HEK293 (cell line): ENCODE measurements around the gene PIM1.
A peak's percentile ranks its signal among the peaks of the same experiment; 100 is the strongest.

Experiments used
- CTCF ChIA-PET: fragments of 350-600 bp; formaldehyde crosslinking; extraction: SDS; loops from one replicate; lab custom pipeline; 2021; ENCODE audit warnings: antibody characterized with exemption; lab: Yijun Ruan, JAX
- POLR2A ChIA-PET: fragments of 300-600 bp; formaldehyde crosslinking; extraction: SDS; loops from one replicate; lab custom pipeline; 2020; ENCODE audit warnings: antibody characterized with exemption, inconsistent platforms; lab: Yijun Ruan, JAX
- H3K27ac ChIP-seq: fragments of 200-500 bp; sonication (Bioruptor generic); 2 replicates; pipeline ENCODE4 v1.5.1; 2014; ENCODE audit warnings: low read depth, low read length, control low read depth, inconsistent platforms; ENCODE audit errors: extremely low read depth
- H3K36me3 ChIP-seq, 2 experiments: fragments of 200-500 bp in 1 of 2; sonication (Bioruptor generic) in 1 of 2; 1 replicate in 1 of 2; 2 replicates in 1 of 2; pipeline ENCODE4 v1.5.1; 2014 to 2017; ENCODE audit warnings: inconsistent platforms in 2 of 2, low read length in 2 of 2; ENCODE audit not compliant: control insufficient read depth in 2 of 2, insufficient read depth in 1 of 2
- H3K4me1 ChIP-seq: fragments of 200-500 bp; sonication (Bioruptor generic); 2 replicates; pipeline ENCODE4 v1.5.1; 2014; ENCODE audit warnings: mild to moderate bottlenecking, low read length, inconsistent platforms; ENCODE audit not compliant: control insufficient read depth, insufficient read depth
- H3K4me3 ChIP-seq: 2 replicates; pipeline ENCODE4 v1.5.1; 2011; ENCODE audit warnings: low read depth, mild to moderate bottlenecking, control low read depth, low read length, moderate library complexity
- H3K9me3 ChIP-seq: fragments of 200-500 bp; sonication (Bioruptor generic); 2 replicates; pipeline ENCODE4 v1.5.1; 2014; ENCODE audit warnings: low read depth, low read length, inconsistent platforms; ENCODE audit not compliant: control insufficient read depth, insufficient read depth
- CTCF ChIP-seq: fragments of 450-650 bp; formaldehyde crosslinking; IDR thresholded peaks from 2 replicates; pipeline ENCODE4 v1.5.1; 2016; ENCODE audit warnings: missing biosample characterization, missing genetic modification characterization
- EGR2 ChIP-seq: fragments of 450-650 bp; formaldehyde crosslinking; IDR thresholded peaks from 2 replicates; pipeline ENCODE4 v1.5.1; 2016; ENCODE audit warnings: low read depth, missing biosample characterization, missing genetic modification characterization
- GLIS2 ChIP-seq: fragments of 450-650 bp; formaldehyde crosslinking; IDR thresholded peaks from 2 replicates; pipeline ENCODE4 v1.5.1; 2016; ENCODE audit warnings: missing biosample characterization, missing genetic modification characterization
- HOXA7 ChIP-seq: sonication (generic); formaldehyde crosslinking; IDR thresholded peaks from 2 replicates; pipeline ENCODE4 v1.8.1; 2022; ENCODE audit warnings: missing genetic modification reagents, borderline replicate concordance
- HOXD13 ChIP-seq: sonication (generic); formaldehyde crosslinking; IDR thresholded peaks from 2 replicates; pipeline ENCODE4 v1.8.0; 2022; ENCODE audit warnings: missing genetic modification reagents, borderline replicate concordance
- IKZF3 ChIP-seq: fragments of 450-650 bp; IDR thresholded peaks from 2 replicates; pipeline ENCODE4 v1.5.0; 2018; ENCODE audit warnings: missing biosample characterization, mild to moderate bottlenecking, missing genetic modification characterization, moderate library complexity
- KLF9 ChIP-seq: fragments of 450-650 bp; formaldehyde crosslinking; IDR thresholded peaks from 2 replicates; pipeline ENCODE4 v1.5.1; 2016; ENCODE audit warnings: missing biosample characterization, missing genetic modification characterization, low read depth
- MYNN ChIP-seq: fragments of 450-650 bp; formaldehyde crosslinking; IDR thresholded peaks from 2 replicates; pipeline ENCODE4 v1.5.1; 2016; ENCODE audit warnings: missing biosample characterization, missing genetic modification characterization, borderline replicate concordance
- PRDM1 ChIP-seq: fragments of 450-650 bp; formaldehyde crosslinking; IDR thresholded peaks from 2 replicates; pipeline ENCODE4; 2016; ENCODE audit warnings: missing biosample characterization, missing genetic modification characterization
- TRIM28 ChIP-seq: IDR thresholded peaks from 2 replicates; pipeline ENCODE4 v1.6.1; 2011; ENCODE audit warnings: low read length, control low read depth, borderline replicate concordance
- ZBTB20 ChIP-seq: fragments of 450-650 bp; formaldehyde crosslinking; IDR thresholded peaks from 2 replicates; pipeline ENCODE4 v1.5.1; 2016; ENCODE audit warnings: missing biosample characterization, missing genetic modification characterization
- ZFP69B ChIP-seq: fragments of 450-650 bp; formaldehyde crosslinking; IDR thresholded peaks from 2 replicates; pipeline ENCODE4 v1.5.1; 2016; ENCODE audit warnings: missing biosample characterization, missing genetic modification characterization
- ZNF114 ChIP-seq: fragments of 450-650 bp; formaldehyde crosslinking; IDR thresholded peaks from 2 replicates; pipeline ENCODE4 v1.5.0; 2017; ENCODE audit warnings: missing biosample characterization, missing genetic modification characterization
- ZNF121 ChIP-seq: fragments of 450-650 bp; formaldehyde crosslinking; IDR thresholded peaks from 2 replicates; pipeline ENCODE4 v1.5.1; 2016; ENCODE audit warnings: missing biosample characterization, missing genetic modification characterization
- ZNF148 ChIP-seq: fragments of 450-650 bp; formaldehyde crosslinking; IDR thresholded peaks from 2 replicates; pipeline ENCODE4 v1.5.0; 2017; ENCODE audit warnings: missing biosample characterization, missing genetic modification characterization, borderline replicate concordance
- ZNF157 ChIP-seq: fragments of 450-650 bp; formaldehyde crosslinking; IDR thresholded peaks from 2 replicates; pipeline ENCODE4 v1.5.1; 2016; ENCODE audit warnings: missing biosample characterization, missing genetic modification characterization
- ZNF184 ChIP-seq: fragments of 450-650 bp; IDR thresholded peaks from 2 replicates; pipeline ENCODE4 v1.5.1; 2018; ENCODE audit warnings: missing biosample characterization, mild to moderate bottlenecking, missing genetic modification characterization
- ZNF2 ChIP-seq: fragments of 450-650 bp; formaldehyde crosslinking; IDR thresholded peaks from 2 replicates; pipeline ENCODE4 v1.5.1; 2016; ENCODE audit warnings: missing biosample characterization, missing genetic modification characterization
- ZNF23 ChIP-seq: fragments of 450-650 bp; formaldehyde crosslinking; IDR thresholded peaks from 2 replicates; pipeline ENCODE4 v1.5.1; 2016; ENCODE audit warnings: missing biosample characterization, missing genetic modification characterization, borderline replicate concordance
- ZNF239 ChIP-seq: fragments of 450-650 bp; formaldehyde crosslinking; IDR thresholded peaks from 2 replicates; pipeline ENCODE4 v1.5.1; 2016; ENCODE audit warnings: missing biosample characterization, missing genetic modification characterization
- ZNF24 ChIP-seq: fragments of 450-650 bp; formaldehyde crosslinking; IDR thresholded peaks from 2 replicates; pipeline ENCODE4 v1.5.1; 2016; ENCODE audit warnings: missing biosample characterization, missing genetic modification characterization
- ZNF335 ChIP-seq: fragments of 450-650 bp; formaldehyde crosslinking; conservative IDR thresholded peaks from 2 replicates; pipeline ENCODE4 v1.5.1; 2016; ENCODE audit warnings: missing biosample characterization, missing genetic modification characterization
- ZNF354C ChIP-seq: fragments of 450-650 bp; formaldehyde crosslinking; IDR thresholded peaks from 2 replicates; pipeline ENCODE4 v1.5.1; 2016; ENCODE audit warnings: missing biosample characterization, missing genetic modification characterization, low read depth, borderline replicate concordance
- ZNF391 ChIP-seq: fragments of 450-650 bp; formaldehyde crosslinking; IDR thresholded peaks from 2 replicates; pipeline ENCODE4 v1.5.1; 2016; ENCODE audit warnings: low read depth, missing biosample characterization, missing genetic modification characterization, borderline replicate concordance
- ZNF416 ChIP-seq: fragments of 450-650 bp; formaldehyde crosslinking; IDR thresholded peaks from 2 replicates; pipeline ENCODE4 v1.5.1; 2016; ENCODE audit warnings: missing biosample characterization, missing genetic modification characterization
- ZNF513 ChIP-seq: fragments of 450-650 bp; IDR thresholded peaks from 2 replicates; pipeline ENCODE4 v1.5.1; 2018; ENCODE audit warnings: missing biosample characterization, missing genetic modification characterization
- ZNF530 ChIP-seq: fragments of 450-650 bp; formaldehyde crosslinking; IDR thresholded peaks from 2 replicates; pipeline ENCODE4 v1.5.1; 2016; ENCODE audit warnings: low read depth, missing biosample characterization, missing genetic modification characterization
- ZNF549 ChIP-seq: fragments of 450-650 bp; IDR thresholded peaks from 2 replicates; pipeline ENCODE4 v1.5.1; 2018; ENCODE audit warnings: missing biosample characterization, missing genetic modification characterization, mild to moderate bottlenecking, inconsistent platforms, moderate library complexity
- ZNF621 ChIP-seq: fragments of 450-650 bp; formaldehyde crosslinking; IDR thresholded peaks from 2 replicates; pipeline ENCODE4 v1.5.1; 2017; ENCODE audit warnings: missing biosample characterization, missing genetic modification characterization
- ZNF629 ChIP-seq: fragments of 450-650 bp; formaldehyde crosslinking; IDR thresholded peaks from 2 replicates; pipeline ENCODE4 v1.5.1; 2017; ENCODE audit warnings: missing biosample characterization, missing genetic modification characterization
- ZNF639 ChIP-seq: fragments of 450-650 bp; formaldehyde crosslinking; IDR thresholded peaks from 2 replicates; pipeline ENCODE4 v1.5.1; 2016; ENCODE audit warnings: missing biosample characterization, missing genetic modification characterization
- ZNF776 ChIP-seq: fragments of 450-650 bp; formaldehyde crosslinking; IDR thresholded peaks from 2 replicates; pipeline ENCODE4 v1.5.0; 2017; ENCODE audit warnings: missing biosample characterization, missing genetic modification characterization, borderline replicate concordance
- ZNF791 ChIP-seq: fragments of 450-650 bp; formaldehyde crosslinking; IDR thresholded peaks from 2 replicates; pipeline ENCODE4 v1.5.1; 2016; ENCODE audit warnings: missing biosample characterization, missing genetic modification characterization
- ZNF792 ChIP-seq: fragments of 450-650 bp; formaldehyde crosslinking; IDR thresholded peaks from 2 replicates; pipeline ENCODE4 v1.5.1; 2016; ENCODE audit warnings: missing biosample characterization, missing genetic modification characterization

Gene PIM1

GRCh38 chr6:37210313-37210968 is 40.5 kb downstream of the PIM1 start (continued):
- no peak for TF ChIP-seq KLF9 (tag by site-specific recombination)
- TF ChIP-seq ZNF2 (tag by site-specific recombination): peak; percentile 59; the same call in 1 of the 2 replicates
- no peak for TF ChIP-seq ZNF513 (tag by site-specific recombination)
- peak; percentile 32; the same call in 1 of the 2 replicates for TF ChIP-seq ZNF335
- no peak for TF ChIP-seq EGR2 (tag by site-specific recombination)
- no peak for TF ChIP-seq ZBTB20 (tag by site-specific recombination)
- TF ChIP-seq PRDM1: peak; percentile 72
- TF ChIP-seq ZNF391 (tag by site-specific recombination): no peak
- no peak for TF ChIP-seq ZNF23 (tag by site-specific recombination)
- no peak for TF ChIP-seq ZNF792 (tag by site-specific recombination)
- no peak for TF ChIP-seq ZNF239 (tag by site-specific recombination)
- no peak for TF ChIP-seq ZNF114 (tag by site-specific recombination)
- no peak for TF ChIP-seq ZNF530 (tag by site-specific recombination)
- peak; percentile 93 for TF ChIP-seq CTCF (tag by site-specific recombination)
- peak; percentile 73; the same call in 1 of the 2 replicates for TF ChIP-seq ZNF24 (tag by site-specific recombination)
- no peak for TF ChIP-seq TRIM28
- TF ChIP-seq ZNF416 (tag by site-specific recombination): no peak
- TF ChIP-seq ZNF639: no peak
- TF ChIP-seq ZNF776 (tag by site-specific recombination): no peak
- TF ChIP-seq HOXA7 (CRISPR knock-in tag): no peak
- TF ChIP-seq IKZF3 (tag by site-specific recombination): peak; percentile 94

- CTCF ChIA-PET: interaction anchor here (0.8 to 17.8 kb wide), 11 partner anchors 8 to 446 kb away, joined by 3 to 845 read pairs (median 22); partner anchors contain the start of genes C6orf89, PIM1, TBC1D22B and TMEM217
- TF ChIP-seq ZNF621 (tag by site-specific recombination) (no peak), ZNF354C (tag by site-specific recombination) (no peak), ZNF184 (tag by site-specific recombination) (no peak), ZNF791 (tag by site-specific recombination) (no peak), ZNF121 (tag by site-specific recombination) (no peak), ZNF549 (tag by site-specific recombination) (no peak), ZNF629 (tag by site-specific recombination) (no peak), MYNN (tag by site-specific recombination) (no peak), ZFP69B (tag by site-specific recombination) (no peak), ZNF157 (tag by site-specific recombination) (no peak), HOXD13 (no peak), ZNF148 (no peak), GLIS2 (tag by site-specific recombination) (no peak)
Observed at GRCh38 chr6:37212268-37212667, 42.3 kb downstream of the PIM1 start.

More at GRCh38 chr6:37212268-37212667, 42.3 kb downstream of the PIM1 start:
- H3K4me1 ChIP-seq: no peaks in the 10 kb centered on the region
- POLR2A ChIA-PET: interaction anchor here (1.1 kb wide), 1 partner anchor 10 kb away, joined by 3 read pairs; no protein-coding TSS in a partner anchor
- H3K4me3 ChIP-seq: no peak overlapping the region
- no peaks in the 10 kb centered on the region for H3K36me3 ChIP-seq
- H3K27ac ChIP-seq: no peak overlapping the region
- no peaks in the 10 kb centered on the region for H3K9me3 ChIP-seq
